GM19351 (cell line): ENCODE results near the gene THADA.
A peak's percentile ranks its signal among the peaks of the same experiment; 100 is the strongest.
"Not testable (repeated sequence)": the region's sequence is repeated elsewhere in the genome, so short reads cannot be mapped to it uniquely, and the experiment has no call there.

Experiments
- ATAC-seq: cut with Tn5 transposase; IDR thresholded peaks from one replicate; pipeline ENCODE4 v1.9.1; 2021; ENCODE audit warnings: mild to moderate bottlenecking, moderate library complexity; ENCODE audit not compliant: unreplicated experiment

Gene THADA

DNA sequence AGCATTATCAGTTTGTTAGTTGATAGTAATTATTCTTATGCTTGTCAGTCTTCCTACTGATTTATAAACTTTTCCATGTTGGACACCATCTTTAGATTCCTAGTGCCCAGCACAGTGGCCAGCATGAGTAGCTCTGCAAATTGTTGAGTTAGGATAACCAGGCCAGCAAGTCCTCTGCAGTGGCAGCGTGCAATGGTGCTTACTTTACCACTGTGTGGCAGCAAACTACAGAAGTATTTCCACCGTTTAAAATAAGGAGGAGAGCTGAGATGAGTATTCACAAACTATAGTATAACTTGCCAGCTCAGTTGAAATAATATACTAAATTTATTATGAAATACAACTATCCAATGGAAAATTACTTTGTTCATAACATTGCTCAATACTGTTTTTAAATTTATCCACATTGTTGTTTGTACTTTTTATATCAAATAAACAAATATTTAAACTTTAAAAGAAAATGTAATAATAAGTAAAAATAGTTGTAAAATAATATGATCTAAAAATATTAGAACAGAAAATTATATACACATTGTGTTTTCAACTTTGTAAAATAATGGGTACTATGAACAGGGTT lies 9.3 kb upstream of the THADA start:
- ATAC-seq: no peak

DNA sequence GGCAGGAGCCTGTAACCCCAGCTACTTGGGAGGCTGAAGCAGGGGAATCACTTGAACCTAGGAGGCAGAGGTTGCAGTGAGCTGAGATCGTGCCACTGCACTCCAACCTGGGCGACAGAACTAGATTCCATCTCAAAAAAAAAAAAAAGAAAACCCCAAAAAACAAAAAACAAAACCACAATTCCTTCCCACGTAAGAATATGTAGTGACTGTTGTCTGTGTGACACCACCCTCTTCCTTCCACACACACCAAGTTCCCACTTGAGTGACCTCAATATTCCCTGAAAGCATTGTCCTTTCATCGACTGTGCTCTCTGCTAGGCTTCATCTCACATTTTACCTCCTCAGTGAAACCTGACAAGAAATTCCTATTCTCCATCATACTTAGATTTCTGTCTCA lies 8.8 kb upstream of the THADA start:
- ATAC-seq: no peak

- not testable (repeated sequence) for ATAC-seq
Observed at GRCh38 chr2:43600596-43600995, 4.8 kb upstream of the THADA start.

DNA sequence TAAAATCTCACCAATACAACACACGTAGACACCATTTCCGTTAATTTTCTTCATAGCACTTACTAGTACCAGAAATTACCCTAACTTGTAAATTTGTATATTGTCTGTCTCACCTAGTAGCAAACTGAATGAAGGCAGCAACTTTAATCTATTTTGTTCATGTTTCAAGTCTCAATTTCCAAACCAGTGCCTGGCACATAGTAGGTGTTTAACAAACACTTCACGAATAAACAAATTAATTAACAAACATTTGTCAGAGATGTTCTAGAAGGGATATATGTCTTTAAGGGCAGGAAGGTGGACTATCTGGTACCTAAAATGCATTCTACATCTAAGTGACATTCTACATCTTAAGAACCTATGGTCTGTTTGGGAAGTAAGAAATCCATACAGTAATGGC lies 963 bp downstream of the THADA start:
- ATAC-seq: no peak

GRCh38 chr2:43593254-43593653 lies 2.6 kb downstream of the THADA start:
- no peak for ATAC-seq

DNA sequence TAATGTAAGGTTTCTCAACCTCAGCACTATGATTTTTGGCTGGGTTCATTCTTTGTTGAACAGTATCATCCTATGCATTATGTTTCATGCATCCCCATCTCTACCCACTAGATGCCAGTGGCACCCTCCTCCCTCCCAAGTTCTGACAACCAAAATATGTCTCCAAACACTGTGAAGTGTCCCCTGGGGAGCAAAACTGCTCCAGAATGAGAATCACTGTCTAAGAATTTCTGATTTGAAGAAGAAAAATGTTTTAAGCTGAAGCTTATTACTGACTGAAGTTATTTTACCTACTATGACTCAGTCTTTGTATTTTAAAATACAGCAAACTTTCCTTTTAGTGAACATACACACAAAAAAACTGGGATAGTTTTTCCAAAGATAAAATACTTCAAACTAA lies 3.4 kb downstream of the THADA start:
- ATAC-seq: no peak

- ATAC-seq: no peak
Observed at GRCh38 chr2:43585708-43586107, 10.1 kb downstream of the THADA start.

DNA sequence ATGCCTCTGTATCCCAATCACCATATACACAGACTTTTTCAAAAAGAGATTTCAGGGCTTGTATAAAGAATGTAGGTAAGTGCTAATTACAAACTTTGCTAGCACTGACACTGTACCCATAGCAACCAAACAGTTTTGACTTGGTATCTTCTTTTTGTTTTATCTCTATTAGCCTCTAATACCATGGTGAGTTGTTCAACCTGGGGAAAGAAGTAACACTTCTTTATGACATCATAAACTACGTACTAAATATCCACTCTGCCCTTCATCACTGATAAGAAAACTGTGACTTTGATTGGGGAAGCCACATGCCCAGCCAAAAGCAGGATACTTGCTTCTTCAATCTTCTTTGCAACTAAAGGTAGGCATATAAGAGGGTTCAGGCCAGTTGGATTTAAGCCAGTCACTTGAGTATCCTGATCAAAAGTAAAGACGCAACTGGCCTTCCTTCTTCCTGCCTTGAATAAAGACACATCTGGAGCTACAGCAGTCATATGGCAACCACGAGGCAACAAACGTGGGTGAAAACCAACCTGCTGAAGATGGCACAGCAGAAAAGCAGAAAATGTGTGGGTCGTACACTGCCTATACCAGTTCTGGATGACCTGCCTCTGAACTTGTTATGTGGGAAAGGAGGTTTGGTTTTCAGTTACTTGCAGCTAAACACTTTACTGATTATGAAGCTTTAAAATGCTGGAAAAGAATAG lies 16.4 kb downstream of the THADA start:
- no peak for ATAC-seq

DNA sequence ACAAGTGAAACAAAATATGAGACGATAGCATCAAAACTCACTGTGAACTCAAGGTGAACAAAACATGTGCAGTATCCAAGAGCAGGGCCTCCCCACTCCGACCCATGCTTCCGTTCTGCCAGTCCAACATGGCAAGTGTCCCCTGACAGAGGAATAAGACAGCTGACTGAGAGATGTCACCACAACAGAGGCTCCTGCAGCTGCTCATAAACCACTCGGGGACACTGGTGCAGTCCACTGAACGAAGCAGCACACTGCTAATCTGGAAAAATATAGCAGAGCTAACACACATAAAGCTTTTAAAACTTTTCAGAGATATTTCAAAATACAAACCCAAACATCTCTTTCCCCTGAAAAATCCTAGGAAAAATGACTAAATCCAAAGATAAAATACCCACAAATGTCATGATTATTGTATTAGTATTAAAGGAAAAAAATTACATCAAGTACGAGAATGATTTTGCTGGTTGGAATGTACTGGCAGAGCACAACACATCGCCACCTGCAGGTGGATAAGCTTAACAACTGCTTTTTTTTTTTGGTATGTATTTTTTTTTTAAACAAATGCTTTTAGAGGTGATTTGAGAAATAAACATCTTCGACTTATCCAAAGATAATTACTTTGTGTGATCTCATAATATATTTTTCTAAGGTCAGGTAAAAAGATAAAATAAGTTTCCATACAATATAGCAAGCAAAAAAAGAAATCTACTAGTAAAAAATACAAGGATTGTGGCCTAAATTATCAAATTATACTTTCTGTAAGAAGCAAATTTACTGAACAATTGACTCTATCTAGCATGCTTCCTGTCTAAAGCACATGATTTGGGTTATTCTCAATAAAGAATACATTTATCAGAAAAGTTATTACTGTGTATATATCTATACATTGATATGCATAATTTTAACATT lies 18.6 kb downstream of the THADA start:
- ATAC-seq: no peak

- no peak for ATAC-seq
Observed at GRCh38 chr2:43572244-43572643, 23.6 kb downstream of the THADA start.

DNA sequence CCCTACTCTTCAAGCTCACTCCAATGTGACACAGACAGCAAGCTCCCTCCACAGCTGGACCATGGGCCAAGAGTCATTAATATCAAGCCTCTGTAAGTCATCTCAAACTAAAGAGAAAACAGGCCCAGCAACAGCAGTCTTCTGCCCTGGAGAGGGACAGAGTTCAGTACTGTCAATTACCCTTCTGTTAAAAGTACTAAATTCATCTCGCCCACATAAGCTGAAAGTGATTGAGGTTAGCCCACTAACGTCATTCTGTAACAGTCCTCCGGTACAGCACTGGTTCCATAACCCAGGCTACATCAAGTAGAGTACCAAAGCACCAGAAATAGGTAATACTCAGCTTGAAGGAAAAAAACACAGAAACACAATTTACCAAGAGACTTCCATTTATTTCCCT lies 25.9 kb downstream of the THADA start:
- ATAC-seq: peak; percentile 85

DNA sequence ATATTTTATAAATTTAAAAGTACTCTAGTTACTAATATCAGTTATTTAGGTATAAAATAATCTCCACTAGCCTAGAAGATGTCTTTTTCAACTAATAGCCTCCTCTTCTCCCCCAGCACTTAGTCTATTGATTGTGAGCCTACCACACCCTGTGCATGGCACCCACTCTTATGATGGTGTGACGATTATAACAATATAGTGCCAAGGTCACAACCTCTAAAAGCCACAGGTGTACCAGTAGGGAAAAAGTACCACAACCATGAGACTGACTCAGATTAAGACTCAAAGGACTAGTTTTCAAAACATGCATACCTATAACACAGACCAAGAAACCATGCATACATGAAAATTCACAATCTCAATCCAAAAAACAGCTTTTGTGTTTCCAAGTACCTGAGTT lies 27.6 kb downstream of the THADA start:
- no peak for ATAC-seq

GRCh38 chr2:43566461-43566729 lies 29.4 kb downstream of the THADA start:
- ATAC-seq: no peak

GRCh38 chr2:43563679-43564078 lies 32.2 kb downstream of the THADA start:
- ATAC-seq: no peak

- ATAC-seq: no peak
Observed at GRCh38 chr2:43560231-43560547, 35.6 kb downstream of the THADA start.

DNA sequence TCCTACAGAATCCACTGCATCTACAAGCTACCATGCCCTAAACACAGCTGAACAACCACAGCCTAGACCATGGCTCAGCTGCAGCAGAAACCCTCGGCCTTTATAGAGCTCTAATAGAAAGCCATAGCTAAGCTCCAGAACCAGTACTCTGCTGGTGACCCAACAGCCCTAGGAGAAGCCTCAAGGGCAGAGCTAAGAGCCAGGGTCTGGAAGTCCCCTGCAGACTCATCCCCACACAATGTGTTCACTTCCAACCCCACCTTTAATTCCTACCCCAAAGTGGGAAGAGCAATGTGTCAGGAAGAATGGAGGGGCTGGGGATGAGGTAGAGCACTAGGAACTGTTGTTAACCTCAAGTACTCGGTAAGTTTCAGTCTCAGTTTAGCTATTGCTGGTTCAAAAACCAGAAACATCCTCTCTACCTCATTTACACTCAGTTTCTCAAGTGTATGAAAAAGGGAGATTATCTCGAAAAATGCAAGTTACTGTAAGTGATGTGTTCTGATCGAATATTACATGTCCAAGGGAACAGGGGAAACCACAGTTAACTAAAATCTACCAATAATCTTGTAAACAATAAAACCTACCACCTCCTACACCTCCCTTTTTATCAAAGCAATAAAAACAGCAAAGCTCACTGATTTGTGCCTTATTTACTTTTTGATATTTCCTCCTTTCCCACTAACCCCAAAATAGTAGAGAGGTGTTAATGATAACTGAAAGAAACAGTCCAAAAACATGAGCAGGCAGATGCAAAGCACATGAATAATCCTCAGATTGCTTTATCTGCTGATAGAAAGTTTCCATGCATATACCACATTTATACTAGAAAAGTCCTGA lies 36.2 kb downstream of the THADA start:
- ATAC-seq: peak; percentile 95

GRCh38 chr2:43557196-43557595 lies 38.6 kb downstream of the THADA start:
- ATAC-seq: no peak

- no peak for ATAC-seq
Observed at GRCh38 chr2:43556256-43556655, 39.6 kb downstream of the THADA start.

DNA sequence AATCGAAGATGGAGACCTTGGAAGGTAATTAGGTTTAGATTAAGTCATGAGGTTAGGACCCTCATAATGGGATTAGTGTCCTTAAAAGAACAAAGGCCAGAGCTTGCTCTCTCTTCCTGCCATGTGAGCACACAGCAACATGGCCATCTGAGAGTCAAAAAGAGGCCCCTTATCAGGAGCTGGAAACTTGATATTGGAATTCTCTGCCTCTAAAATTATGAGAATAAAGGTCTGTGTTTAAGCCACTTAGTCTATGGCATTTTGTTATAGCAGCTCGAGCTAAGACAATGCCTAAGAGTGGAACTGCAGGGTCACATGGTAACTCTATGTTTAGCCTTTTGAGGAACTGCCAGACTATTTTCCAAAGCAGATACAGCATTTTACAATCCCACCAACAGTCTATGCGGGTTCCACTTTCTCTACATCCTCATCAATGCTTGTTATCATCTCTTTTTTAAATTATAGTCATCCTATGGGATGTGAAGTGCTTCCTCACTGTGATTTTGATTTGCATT lies 42.4 kb downstream of the THADA start:
- ATAC-seq: no peak

DNA sequence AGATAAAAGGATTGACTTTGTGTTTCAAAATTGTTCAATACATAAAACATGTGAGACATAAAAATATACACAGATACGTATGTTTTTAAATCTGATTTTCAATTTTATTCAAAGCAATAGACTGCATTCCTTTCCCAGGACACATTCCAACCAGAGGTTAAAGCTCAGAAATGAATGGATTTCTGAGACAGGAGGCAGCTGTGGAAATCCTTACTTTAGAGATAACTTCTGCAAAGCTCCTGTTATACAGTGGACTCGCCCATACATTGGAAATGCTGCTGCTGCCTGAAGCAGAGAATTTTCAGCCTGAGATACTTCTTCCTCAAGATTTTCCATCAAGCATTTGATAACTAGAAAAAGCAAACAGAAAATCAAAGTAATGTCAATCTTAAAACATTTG lies 43.8 kb downstream of the THADA start:
- ATAC-seq: no peak

- not testable (repeated sequence) for ATAC-seq
Observed at GRCh38 chr2:43548381-43548780, 47.5 kb downstream of the THADA start.
